ENCODE data around the gene DLG2.

DNA sequence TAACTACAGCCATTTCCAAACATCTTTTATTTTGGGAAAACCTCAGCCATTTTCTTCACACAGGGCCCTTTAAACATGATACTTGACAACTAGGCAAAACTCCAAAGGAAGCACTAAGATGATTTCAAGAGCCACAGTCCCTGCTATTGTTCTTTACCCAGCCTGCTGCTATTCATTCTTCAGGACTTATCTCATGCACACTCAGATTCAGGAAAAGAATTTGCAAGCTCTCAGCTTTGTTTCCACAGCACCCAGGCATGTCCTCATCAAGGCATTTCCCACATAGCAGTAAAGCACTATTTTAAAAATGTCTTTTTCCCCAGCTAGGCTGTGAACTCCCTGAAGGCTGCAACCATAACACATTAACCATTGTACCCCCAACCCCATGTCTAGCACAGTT lies 1731.6 kb downstream of the DLG2 start:
- TF ChIP-seq EZH2 (IDR thresholded peaks at IDR 0.05; ENCODE audit: insufficient read depth, low read length), result no peak
- TF ChIP-seq, protein P1, sequence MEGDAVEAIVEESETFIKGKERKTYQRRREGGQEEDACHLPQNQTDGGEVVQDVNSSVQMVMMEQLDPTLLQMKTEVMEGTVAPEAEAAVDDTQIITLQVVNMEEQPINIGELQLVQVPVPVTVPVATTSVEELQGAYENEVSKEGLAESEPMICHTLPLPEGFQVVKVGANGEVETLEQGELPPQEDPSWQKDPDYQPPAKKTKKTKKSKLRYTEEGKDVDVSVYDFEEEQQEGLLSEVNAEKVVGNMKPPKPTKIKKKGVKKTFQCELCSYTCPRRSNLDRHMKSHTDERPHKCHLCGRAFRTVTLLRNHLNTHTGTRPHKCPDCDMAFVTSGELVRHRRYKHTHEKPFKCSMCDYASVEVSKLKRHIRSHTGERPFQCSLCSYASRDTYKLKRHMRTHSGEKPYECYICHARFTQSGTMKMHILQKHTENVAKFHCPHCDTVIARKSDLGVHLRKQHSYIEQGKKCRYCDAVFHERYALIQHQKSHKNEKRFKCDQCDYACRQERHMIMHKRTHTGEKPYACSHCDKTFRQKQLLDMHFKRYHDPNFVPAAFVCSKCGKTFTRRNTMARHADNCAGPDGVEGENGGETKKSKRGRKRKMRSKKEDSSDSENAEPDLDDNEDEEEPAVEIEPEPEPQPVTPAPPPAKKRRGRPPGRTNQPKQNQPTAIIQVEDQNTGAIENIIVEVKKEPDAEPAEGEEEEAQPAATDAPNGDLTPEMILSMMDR (IDR thresholded peaks at IDR 0.05; ENCODE audit: insufficient read depth, low read depth, low read length), result no peak
